GM18517 (cell line): Measurements from ENCODE around the gene SLC37A1.

Experiments used
- ATAC-seq: cut with Tn5 transposase; IDR thresholded peaks from one replicate; pipeline ENCODE4 v1.9.1; 2021; ENCODE audit warnings: mild to moderate bottlenecking, moderate library complexity; ENCODE audit not compliant: unreplicated experiment

The SLC37A1 gene

GRCh38 chr21:42558846-42559245, 45.2 kb downstream of the SLC37A1 start:
- no peak for ATAC-seq

GRCh38 chr21:42559326-42559725, 45.7 kb downstream of the SLC37A1 start:
- no peak for ATAC-seq

GRCh38 chr21:42560517-42561179, 47.0 kb downstream of the SLC37A1 start:
- ATAC-seq, result no peak

- ATAC-seq, result no peak
Measured at GRCh38 chr21:42561762-42562650, 48.4 kb downstream of the SLC37A1 start.

GRCh38 chr21:42562816-42563215, 49.2 kb downstream of the SLC37A1 start:
- ATAC-seq, result no peak

GRCh38 chr21:42563261-42563660, 49.6 kb downstream of the SLC37A1 start:
- ATAC-seq, result no peak

- ATAC-seq, result no peak
Measured at GRCh38 chr21:42563686-42564085, 50.0 kb downstream of the SLC37A1 start.

GRCh38 chr21:42564561-42564971, 50.9 kb downstream of the SLC37A1 start:
- ATAC-seq, result no peak

GRCh38 chr21:42565206-42565810, 51.7 kb downstream of the SLC37A1 start:
- ATAC-seq, result no peak

GRCh38 chr21:42565886-42566523, 52.4 kb downstream of the SLC37A1 start:
- no peak for ATAC-seq

- no peak for ATAC-seq
Measured at GRCh38 chr21:42566524-42567213, 53.0 kb downstream of the SLC37A1 start.

- no peak for ATAC-seq
Measured at GRCh38 chr21:42567214-42567555, 53.5 kb downstream of the SLC37A1 start.

- no peak for ATAC-seq
Measured at GRCh38 chr21:42567861-42568260, 54.2 kb downstream of the SLC37A1 start.

GRCh38 chr21:42568376-42568775, 54.7 kb downstream of the SLC37A1 start:
- no peak for ATAC-seq

GRCh38 chr21:42568866-42569731, 55.4 kb downstream of the SLC37A1 start:
- no peak for ATAC-seq

- ATAC-seq, result no peak
Measured at GRCh38 chr21:42569732-42570301, 56.2 kb downstream of the SLC37A1 start.

- ATAC-seq, result no peak
Measured at GRCh38 chr21:42570362-42570761, 56.7 kb downstream of the SLC37A1 start.

- no peak for ATAC-seq
Measured at GRCh38 chr21:42570841-42571387, 57.3 kb downstream of the SLC37A1 start.
